ENCODE measurements around the gene PREX1. TPM values are rescaled to one million over a fixed set of nuclear protein-coding genes. Genes with fewer than 3 reads are reported as not detected.

The PREX1 gene
- total RNA-seq, 1 experiment from 2014 or later: 3.3 TPM

DNA sequence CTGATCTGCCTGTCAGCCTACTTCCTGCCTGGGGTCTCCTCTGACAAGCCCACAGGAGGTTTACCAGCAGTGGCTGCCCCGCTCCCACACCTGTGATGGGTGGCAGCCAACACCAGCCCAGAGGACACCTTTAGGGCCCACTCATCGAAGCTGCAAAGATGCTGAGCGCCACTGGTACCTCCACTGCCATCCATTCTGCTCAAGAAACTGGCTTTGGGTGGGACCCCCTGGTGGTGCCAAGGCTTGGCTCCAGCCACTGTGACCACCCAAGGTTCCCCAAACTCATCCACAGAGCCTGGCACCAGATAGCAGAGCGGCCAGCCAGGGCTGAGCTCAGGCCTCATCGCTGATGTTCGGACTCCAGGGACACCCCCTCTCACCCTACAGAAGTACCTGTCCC lies 42.5 kb downstream of the PREX1 start:
- H3K79me2 ChIP-seq (ENCODE audit: low read depth): no peaks in the 10 kb centered on the region

GRCh38 chr20:48784273-48784641 lies 43.5 kb downstream of the PREX1 start:
- H4K20me1 ChIP-seq (ENCODE audit: insufficient read depth): no peaks in the 10 kb centered on the region
- no peak for DNase-seq
- H3K79me2 ChIP-seq (ENCODE audit: low read depth): no peaks in the 10 kb centered on the region
- no peaks in the 10 kb centered on the region for H3K36me3 ChIP-seq (ENCODE audit: low read depth)
- CTCF ChIA-PET: no interaction called here
- no peak overlapping the region for H3K27ac ChIP-seq
- 0 out of 2 replicates have a peak, but pooled peaks cover 3% of the 10 kb centered on the region for H3K4me1 ChIP-seq (replicated peaks; ENCODE audit: insufficient read depth)
- no peak overlapping the region for H3K4me2 ChIP-seq
- H3K27me3 ChIP-seq (ENCODE audit: insufficient read depth, low read depth): peaks cover 11% of the 10 kb centered on the region; the same call in 1 of the 2 replicates
- H3K4me3 ChIP-seq: no peak overlapping the region
- no peaks in the 10 kb centered on the region for H3F3A ChIP-seq (ENCODE audit: insufficient read depth, low read depth)
- 0 out of 2 replicates have a peak, but pooled peaks cover 5% of the 10 kb centered on the region for H3K9me3 ChIP-seq (ENCODE audit: insufficient read depth, low read depth)
- no peaks in the 10 kb centered on the region for H3K9me2 ChIP-seq (ENCODE audit: insufficient read depth)
- H2AFZ ChIP-seq: no peak overlapping the region
- POLR2A ChIA-PET (ENCODE audit: unreplicated experiment): no interaction called here
- no peak for TF ChIP-seq EZH2 (IDR thresholded peaks at IDR 0.05; ENCODE audit: low read depth)
- TF ChIP-seq, protein P1, sequence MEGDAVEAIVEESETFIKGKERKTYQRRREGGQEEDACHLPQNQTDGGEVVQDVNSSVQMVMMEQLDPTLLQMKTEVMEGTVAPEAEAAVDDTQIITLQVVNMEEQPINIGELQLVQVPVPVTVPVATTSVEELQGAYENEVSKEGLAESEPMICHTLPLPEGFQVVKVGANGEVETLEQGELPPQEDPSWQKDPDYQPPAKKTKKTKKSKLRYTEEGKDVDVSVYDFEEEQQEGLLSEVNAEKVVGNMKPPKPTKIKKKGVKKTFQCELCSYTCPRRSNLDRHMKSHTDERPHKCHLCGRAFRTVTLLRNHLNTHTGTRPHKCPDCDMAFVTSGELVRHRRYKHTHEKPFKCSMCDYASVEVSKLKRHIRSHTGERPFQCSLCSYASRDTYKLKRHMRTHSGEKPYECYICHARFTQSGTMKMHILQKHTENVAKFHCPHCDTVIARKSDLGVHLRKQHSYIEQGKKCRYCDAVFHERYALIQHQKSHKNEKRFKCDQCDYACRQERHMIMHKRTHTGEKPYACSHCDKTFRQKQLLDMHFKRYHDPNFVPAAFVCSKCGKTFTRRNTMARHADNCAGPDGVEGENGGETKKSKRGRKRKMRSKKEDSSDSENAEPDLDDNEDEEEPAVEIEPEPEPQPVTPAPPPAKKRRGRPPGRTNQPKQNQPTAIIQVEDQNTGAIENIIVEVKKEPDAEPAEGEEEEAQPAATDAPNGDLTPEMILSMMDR (conservative IDR thresholded peaks at IDR 0.05): no peak
- intact Hi-C loops (cut with micrococcal nuclease; ENCODE audit: unreplicated experiment): no loop called here
- BruUV-seq (replicated peaks): no TSS peak

More for the DNA sequence above, 42.5 kb downstream of the PREX1 start:
- Histone ChIP-seq H3F3A (ENCODE audit: insufficient read depth, low read depth) (no peaks in the 10 kb centered on the region), H3K9me2 (ENCODE audit: insufficient read depth) (no peaks in the 10 kb centered on the region), H2AFZ (no peak overlapping the region), H4K20me1 (ENCODE audit: insufficient read depth) (no peaks in the 10 kb centered on the region), H3K4me3 (no peak overlapping the region), H3K9me3 (ENCODE audit: insufficient read depth, low read depth) (no peaks in the 10 kb centered on the region), H3K4me1 (replicated peaks; ENCODE audit: insufficient read depth) (0 out of 2 replicates have a peak, but pooled peaks cover 3% of the 10 kb centered on the region), H3K27me3 (ENCODE audit: insufficient read depth, low read depth) (0 out of 2 replicates have a peak, but pooled peaks cover 6% of the 10 kb centered on the region), H3K27ac (no peak overlapping the region), H3K4me2 (no peak overlapping the region), H3K36me3 (ENCODE audit: low read depth) (no peaks in the 10 kb centered on the region)
- TF ChIP-seq, protein P1 (conservative IDR thresholded peaks at IDR 0.05): no peak
- TF ChIP-seq EZH2 (IDR thresholded peaks at IDR 0.05; ENCODE audit: low read depth): no peak
- CTCF ChIA-PET: interaction anchor here (0.7 kb wide), 1 partner anchor 35 kb away, joined by 5 read pairs; no protein-coding TSS in a partner anchor
- BruUV-seq (replicated peaks): no TSS peak
- POLR2A ChIA-PET (ENCODE audit: unreplicated experiment): no interaction called here
- intact Hi-C loops (cut with micrococcal nuclease; ENCODE audit: unreplicated experiment): loop anchor here (1.0 kb wide), 1 partner anchor 14 kb away; no protein-coding TSS in a partner anchor
- no peak for DNase-seq

- Histone ChIP-seq H4K20me1 (ENCODE audit: insufficient read depth) (no peaks in the 10 kb centered on the region), H3K4me2 (no peak overlapping the region), H3K36me3 (ENCODE audit: low read depth) (no peaks in the 10 kb centered on the region), H3K9me2 (ENCODE audit: insufficient read depth) (no peaks in the 10 kb centered on the region), H3K79me2 (ENCODE audit: low read depth) (no peaks in the 10 kb centered on the region), H3K9me3 (ENCODE audit: insufficient read depth, low read depth) (0 out of 2 replicates have a peak, but pooled peaks cover 5% of the 10 kb centered on the region), H3K4me3 (no peak overlapping the region), H3F3A (ENCODE audit: insufficient read depth, low read depth) (no peaks in the 10 kb centered on the region), H3K4me1 (replicated peaks; ENCODE audit: insufficient read depth) (0 out of 2 replicates have a peak, but pooled peaks cover 3% of the 10 kb centered on the region), H3K27ac (no peak overlapping the region), H2AFZ (no peak overlapping the region), H3K27me3 (ENCODE audit: insufficient read depth, low read depth) (peaks cover 16% of the 10 kb centered on the region; the same call in 1 of the 2 replicates)
- POLR2A ChIA-PET (ENCODE audit: unreplicated experiment): no interaction called here
- TF ChIP-seq, protein P1 (conservative IDR thresholded peaks at IDR 0.05): no peak
- TF ChIP-seq EZH2 (IDR thresholded peaks at IDR 0.05; ENCODE audit: low read depth): no peak
- no peak for DNase-seq
- no TSS peak for BruUV-seq (replicated peaks)
- intact Hi-C loops (cut with micrococcal nuclease; ENCODE audit: unreplicated experiment): no loop called here
- CTCF ChIA-PET: no interaction called here
Measured at GRCh38 chr20:48783533-48784272, 44.1 kb downstream of the PREX1 start.

All from PC-9 (cell line).